ENCODE data around the gene CCDC171.

The CCDC171 gene

GRCh38 chr9:15724016-15724415, 171.2 kb downstream of the CCDC171 start:
- Histone ChIP-seq H3K9me3 (no peaks in the 10 kb centered on the region), H3K4me3 (ENCODE audit: low read depth, low read length) (no peak overlapping the region), H3K36me3 (no peaks in the 10 kb centered on the region), H3K27me3 (no peaks in the 10 kb centered on the region), H3K4me1 (no peaks in the 10 kb centered on the region)
- TF ChIP-seq CTCF (IDR thresholded peaks at IDR 0.05; ENCODE audit: low read depth, low read length), result no peak
- no peak for DNase-seq

- Histone ChIP-seq H3K36me3 (no peaks in the 10 kb centered on the region), H3K27me3 (no peaks in the 10 kb centered on the region), H3K4me1 (no peaks in the 10 kb centered on the region), H3K4me3 (ENCODE audit: low read depth, low read length) (no peak overlapping the region), H3K9me3 (no peaks in the 10 kb centered on the region)
- DNase-seq, result no peak
- no peak for TF ChIP-seq CTCF (IDR thresholded peaks at IDR 0.05; ENCODE audit: low read depth, low read length)
These were observed 171.8 kb downstream of the CCDC171 start for GRCh38 chr9:15724612-15725011.

- no peak for DNase-seq
- Histone ChIP-seq H3K36me3 (no peaks in the 10 kb centered on the region), H3K4me1 (no peaks in the 10 kb centered on the region), H3K27me3 (no peaks in the 10 kb centered on the region), H3K4me3 (ENCODE audit: low read depth, low read length) (no peak overlapping the region), H3K9me3 (no peaks in the 10 kb centered on the region)
- no peak for TF ChIP-seq CTCF (IDR thresholded peaks at IDR 0.05; ENCODE audit: low read depth, low read length)
These were observed 173.1 kb downstream of the CCDC171 start for GRCh38 chr9:15725953-15726352.

GRCh38 chr9:15729507-15729906, 176.7 kb downstream of the CCDC171 start:
- DNase-seq, result no peak
- Histone ChIP-seq H3K9me3 (no peaks in the 10 kb centered on the region), H3K4me3 (ENCODE audit: low read depth, low read length) (no peak overlapping the region), H3K27me3 (no peaks in the 10 kb centered on the region), H3K36me3 (no peaks in the 10 kb centered on the region), H3K4me1 (no peaks in the 10 kb centered on the region)
- no peak for TF ChIP-seq CTCF (IDR thresholded peaks at IDR 0.05; ENCODE audit: low read depth, low read length)

GRCh38 chr9:15735083-15735857, 182.4 kb downstream of the CCDC171 start:
- no peak for TF ChIP-seq CTCF (IDR thresholded peaks at IDR 0.05; ENCODE audit: low read depth, low read length)
- Histone ChIP-seq H3K9me3 (no peaks in the 10 kb centered on the region), H3K4me3 (ENCODE audit: low read depth, low read length) (no peak overlapping the region), H3K4me1 (no peaks in the 10 kb centered on the region), H3K27me3 (no peaks in the 10 kb centered on the region), H3K36me3 (no peaks in the 10 kb centered on the region)
- no peak for DNase-seq

- H3K36me3 ChIP-seq, result no peaks in the 10 kb centered on the region
- H3K4me3 ChIP-seq (ENCODE audit: low read depth, low read length), result no peak overlapping the region
- no peaks in the 10 kb centered on the region for H3K27me3 ChIP-seq
- no peak for DNase-seq
- H3K9me3 ChIP-seq, result no peaks in the 10 kb centered on the region
- TF ChIP-seq CTCF (IDR thresholded peaks at IDR 0.05; ENCODE audit: low read depth, low read length), result no peak
- no peaks in the 10 kb centered on the region for H3K4me1 ChIP-seq
These were observed 183.7 kb downstream of the CCDC171 start for GRCh38 chr9:15736569-15736968.

All from BE2C (cell line).